BE2C (cell line): ENCODE results near the gene CZIB.

Source experiments
- DNase-seq: peaks from one replicate; pipeline ENCODE4 v3.0.0-alpha.2; 2020
- H3K27me3 ChIP-seq: fragments of 250-450 bp; sonication (Bioruptor Pico); 2 replicates; pipeline ENCODE4 v1.5.1; 2020; ENCODE audit warnings: mild to moderate bottlenecking
- H3K36me3 ChIP-seq: fragments of 250-450 bp; sonication (Bioruptor Pico); 2 replicates; pipeline ENCODE4 v1.5.1; 2020; ENCODE audit warnings: mild to moderate bottlenecking
- H3K4me1 ChIP-seq: fragments of 250-450 bp; sonication (Bioruptor Pico); 2 replicates; pipeline ENCODE4 v1.5.1; 2020
- H3K4me3 ChIP-seq: 2 replicates; pipeline ENCODE4 v1.5.1; 2011; ENCODE audit warnings: low read depth, low read length
- H3K9me3 ChIP-seq: fragments of 250-450 bp; sonication (Bioruptor Pico); 2 replicates; pipeline ENCODE4 v1.5.1; 2020
- CTCF ChIP-seq: IDR thresholded peaks from 2 replicates; pipeline ENCODE4 v1.5.1; 2012; ENCODE audit warnings: mild to moderate bottlenecking, low read depth, low read length

The CZIB gene

GRCh38 chr1:53182716-53183094 lies 37.7 kb downstream of the CZIB start:
- Histone ChIP-seq H3K36me3 (no peaks in the 10 kb centered on the region), H3K27me3 (no peaks in the 10 kb centered on the region), H3K4me3 (no peak overlapping the region), H3K9me3 (no peaks in the 10 kb centered on the region), H3K4me1 (no peaks in the 10 kb centered on the region)
- TF ChIP-seq CTCF = no peak
- no peak for DNase-seq

- Histone ChIP-seq H3K27me3 (no peaks in the 10 kb centered on the region), H3K9me3 (no peaks in the 10 kb centered on the region), H3K36me3 (no peaks in the 10 kb centered on the region), H3K4me1 (no peaks in the 10 kb centered on the region), H3K4me3 (no peak overlapping the region)
- peak; percentile 73 for DNase-seq
- peak; percentile 70 for TF ChIP-seq CTCF
These were observed 38.3 kb downstream of the CZIB start for GRCh38 chr1:53182111-53182593.

- no peaks in the 10 kb centered on the region for H3K36me3 ChIP-seq
- no peaks in the 10 kb centered on the region for H3K4me1 ChIP-seq
- H3K9me3 ChIP-seq = no peaks in the 10 kb centered on the region
- no peaks in the 10 kb centered on the region for H3K27me3 ChIP-seq
- no peak for TF ChIP-seq CTCF
- DNase-seq = no peak
- no peak overlapping the region for H3K4me3 ChIP-seq
These were observed 39.5 kb downstream of the CZIB start for GRCh38 chr1:53180951-53181350.

- Histone ChIP-seq H3K4me3 (no peak overlapping the region), H3K36me3 (no peaks in the 10 kb centered on the region), H3K27me3 (no peaks in the 10 kb centered on the region), H3K4me1 (no peaks in the 10 kb centered on the region), H3K9me3 (no peaks in the 10 kb centered on the region)
- TF ChIP-seq CTCF = no peak
- DNase-seq = no peak
These were observed 40.2 kb downstream of the CZIB start for GRCh38 chr1:53180226-53180625.

GRCh38 chr1:53176452-53177208 lies 43.8 kb downstream of the CZIB start:
- H3K9me3 ChIP-seq = no peaks in the 10 kb centered on the region
- DNase-seq = peak; percentile 15

More at GRCh38 chr1:53176452-53177208, 43.8 kb downstream of the CZIB start:
- H3K27me3 ChIP-seq = no peaks in the 10 kb centered on the region
- no peak overlapping the region for H3K4me3 ChIP-seq
- H3K4me1 ChIP-seq = no peaks in the 10 kb centered on the region
- H3K36me3 ChIP-seq = no peaks in the 10 kb centered on the region
- peak; percentile 28 for TF ChIP-seq CTCF
